Activated CD8-positive, alpha-beta T cell treated with anti-CD3 and anti-CD28 coated beads for 36 hours (primary cell): ENCODE results near the gene CYP2S1. TPM values are rescaled to one million over a fixed set of nuclear protein-coding genes. Genes with fewer than 3 reads are reported as not detected.
A peak's percentile ranks its signal among the peaks of the same experiment; 100 is the strongest.
"Not testable (repeated sequence)": the region's sequence is repeated elsewhere in the genome, so short reads cannot be mapped to it uniquely, and the experiment has no call there.

Experiments used
- ATAC-seq: fragments of 200-7000 bp; cut with Tn5 transposase; one replicate; pipeline ENCODE4 v1.10.0; 2021; ENCODE audit warnings: mild to moderate bottlenecking, moderate library complexity
- CTCF ChIA-PET: fragments of 350-600 bp; sonication (Branson Sonifier 250); formaldehyde crosslinking; loops from one replicate; lab custom pipeline; 2021; ENCODE audit warnings: antibody characterized with exemption; lab: Charles Lee
- POLR2A ChIA-PET: fragments of 350-600 bp; sonication (Branson Sonifier 250); formaldehyde crosslinking; loops from one replicate; lab custom pipeline; 2021; ENCODE audit warnings: antibody characterized with exemption; lab: Charles Lee
- DNase-seq: peaks from one replicate; pipeline ENCODE4 v3.0.0-alpha.2; 2020
- H3K27ac Mint-ChIP-seq: one replicate; pipeline ENCODE4 v1.8.0; 2021; ENCODE audit warnings: mild to moderate bottlenecking, mixed read lengths
- H3K27me3 Mint-ChIP-seq: one replicate; pipeline ENCODE4 v1.8.0; 2021; ENCODE audit warnings: mixed read lengths
- H3K36me3 Mint-ChIP-seq: one replicate; pipeline ENCODE4 v1.8.0; 2021; ENCODE audit warnings: low read depth, mixed read lengths
- H3K4me1 Mint-ChIP-seq: one replicate; pipeline ENCODE4 v1.8.0; 2021; ENCODE audit warnings: low read depth, mixed read lengths
- H3K4me3 Mint-ChIP-seq: one replicate; pipeline ENCODE4 v1.8.0; 2021; ENCODE audit warnings: mild to moderate bottlenecking, moderate library complexity, mixed read lengths
- H3K9me3 Mint-ChIP-seq: one replicate; pipeline ENCODE4 v1.8.0; 2021; ENCODE audit warnings: mixed read lengths
- CTCF ChIP-seq: fragments of 200-600 bp; IDR thresholded peaks from one replicate; pipeline ENCODE4 v1.8.0; 2022; ENCODE audit warnings: antibody characterized with exemption, mild to moderate bottlenecking
- intact Hi-C: fragments of 100-400 bp; cut with micrococcal nuclease; formaldehyde crosslinking; loops from one replicate; pipeline ENCODE4 v1.10.0; 2022
- total RNA-seq, 2 experiments: library from RNA; stranded (reverse); gene quantifications; one replicate each; pipeline ENCODE4 v1.2.3, GENCODE V29; 2021

CYP2S1 gene
- total RNA-seq, 2 experiments from 2014 or later, result not detected

- Mint-ChIP-seq H3K4me1 (peaks cover 32% of the 10 kb centered on the region), H3K9me3 (no peaks in the 10 kb centered on the region), H3K27ac (peak overlapping the region; percentile 91), H3K27me3 (peaks cover 20% of the 10 kb centered on the region), H3K4me3 (peak overlapping the region; percentile 65), H3K36me3 (no peaks in the 10 kb centered on the region)
- TF ChIP-seq CTCF, result no peak
- ChIA-PET POLR2A (interaction anchor here (1.1 to 1.2 kb wide), 3 partner anchors 37 to 79 kb away, joined by 3 to 6 read pairs (median 3); no protein-coding TSS in a partner anchor), CTCF (no interaction called here)
- ATAC-seq (peak; percentile 80), DNase-seq (peak; percentile 80)
- intact Hi-C loops, result loop anchor here (5.0 kb wide), 1 partner anchor 37 kb away; the partner anchor contains the start of gene HNRNPUL1
Measured at GRCh38 chr19:41225238-41226052, 32.4 kb downstream of the CYP2S1 start.

GRCh38 chr19:41226053-41226873, 33.2 kb downstream of the CYP2S1 start:
- peak; percentile 25 for ATAC-seq
- TF ChIP-seq CTCF, result no peak
- POLR2A ChIA-PET, result interaction anchor here (0.9 to 1.2 kb wide), 3 partner anchors 36 to 38 kb away, joined by 3 to 6 read pairs (median 3); no protein-coding TSS in a partner anchor
- Mint-ChIP-seq H3K36me3 (no peaks in the 10 kb centered on the region), H3K9me3 (no peaks in the 10 kb centered on the region), H3K27me3 (peaks cover 14% of the 10 kb centered on the region), H3K4me1 (peaks cover 32% of the 10 kb centered on the region), H3K4me3 (peak overlapping the region; percentile 71), H3K27ac (peak overlapping the region; percentile 91)
- peak; percentile 54 for DNase-seq
- CTCF ChIA-PET, result no interaction called here
- intact Hi-C loops, result loop anchor here (5.0 kb wide), 1 partner anchor 36 kb away; the partner anchor contains the start of gene HNRNPUL1

GRCh38 chr19:41226874-41227390, 33.9 kb downstream of the CYP2S1 start:
- Mint-ChIP-seq H3K4me1 (peaks cover 32% of the 10 kb centered on the region), H3K36me3 (no peaks in the 10 kb centered on the region), H3K27me3 (peaks cover 13% of the 10 kb centered on the region), H3K27ac (peak overlapping the region; percentile 84), H3K4me3 (peak overlapping the region; percentile 71), H3K9me3 (no peaks in the 10 kb centered on the region)
- POLR2A ChIA-PET, result interaction anchor here (0.8 to 1.2 kb wide), 4 partner anchors 36 to 41 kb away, joined by 3 to 6 read pairs (median 3); no protein-coding TSS in a partner anchor
- TF ChIP-seq CTCF, result no peak
- peak; percentile 61 for DNase-seq
- CTCF ChIA-PET, result no interaction called here
- ATAC-seq, result peak; percentile 52
- intact Hi-C loops, result loop anchor here (5.0 kb wide), 1 partner anchor 35 kb away; the partner anchor contains the start of gene HNRNPUL1

GRCh38 chr19:41228486-41228885, 35.5 kb downstream of the CYP2S1 start:
- Mint-ChIP-seq H3K36me3 (no peaks in the 10 kb centered on the region), H3K27me3 (peaks cover 9% of the 10 kb centered on the region), H3K27ac (no peak overlapping the region), H3K4me3 (no peak overlapping the region), H3K9me3 (no peaks in the 10 kb centered on the region), H3K4me1 (peaks cover 32% of the 10 kb centered on the region)
- ChIA-PET POLR2A (no interaction called here), CTCF (no interaction called here)
- TF ChIP-seq CTCF, result no peak
- DNase-seq (no peak), ATAC-seq (no peak)
- intact Hi-C loops, result loop anchor here (5.0 kb wide), 1 partner anchor 34 kb away; the partner anchor contains the start of gene HNRNPUL1

GRCh38 chr19:41229338-41229737, 36.3 kb downstream of the CYP2S1 start:
- H3K36me3 Mint-ChIP-seq, CTCF ChIA-PET, H3K27ac Mint-ChIP-seq, H3K4me3 Mint-ChIP-seq, H3K27me3 Mint-ChIP-seq, ATAC-seq, H3K9me3 Mint-ChIP-seq, DNase-seq, POLR2A ChIA-PET: not testable (repeated sequence)
- H3K4me1 Mint-ChIP-seq, result peaks cover 24% of the 10 kb centered on the region
- intact Hi-C loops, result loop anchor here (5.0 kb wide), 1 partner anchor 33 kb away; the partner anchor contains the start of gene HNRNPUL1
